SHP77 treated with DMSO at 0.1 percent for 48 hours (cell line): ENCODE measurements around the gene RNPEPL1.
"Not testable (repeated sequence)": the region's sequence is repeated elsewhere in the genome, so short reads cannot be mapped to it uniquely, and the experiment has no call there.

Experiments used
- DNase-seq: peaks from one replicate; lab custom pipeline; 2025; lab: John Stamatoyannopoulos, UW

The RNPEPL1 gene

DNA sequence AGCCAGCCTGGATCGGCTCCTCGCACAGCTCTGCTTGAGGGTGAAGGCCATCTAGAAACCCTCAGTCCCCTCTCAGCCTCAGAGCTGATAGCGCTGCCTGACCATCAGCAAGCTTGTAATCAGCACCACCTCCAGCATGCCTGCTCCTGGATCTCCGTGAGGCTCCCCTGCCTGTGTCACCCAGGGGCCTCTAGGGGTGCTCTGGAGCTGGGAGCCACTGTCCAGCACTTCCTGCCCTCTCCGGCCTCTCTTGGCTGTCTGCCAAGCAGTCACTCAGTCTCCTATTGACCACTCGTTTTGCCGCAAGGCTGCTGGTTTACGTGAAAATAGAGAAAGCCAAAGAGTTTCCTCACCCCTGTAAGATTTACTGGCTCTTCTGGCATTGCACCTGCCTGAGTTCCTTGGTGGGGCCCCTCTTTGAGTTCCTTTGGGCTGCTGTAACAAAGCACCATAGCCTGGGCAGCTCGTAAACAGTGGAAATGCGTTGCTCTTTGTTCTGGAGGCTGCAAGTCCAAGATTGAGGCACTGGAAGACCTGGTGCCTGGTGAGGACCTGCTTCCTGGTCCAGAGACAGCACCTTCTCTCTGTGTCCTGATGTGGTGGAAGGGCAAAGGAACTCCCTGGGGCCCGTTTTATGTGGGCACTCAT, 36.1 kb downstream of the RNPEPL1 start:
- peak; percentile 77 for DNase-seq

DNA sequence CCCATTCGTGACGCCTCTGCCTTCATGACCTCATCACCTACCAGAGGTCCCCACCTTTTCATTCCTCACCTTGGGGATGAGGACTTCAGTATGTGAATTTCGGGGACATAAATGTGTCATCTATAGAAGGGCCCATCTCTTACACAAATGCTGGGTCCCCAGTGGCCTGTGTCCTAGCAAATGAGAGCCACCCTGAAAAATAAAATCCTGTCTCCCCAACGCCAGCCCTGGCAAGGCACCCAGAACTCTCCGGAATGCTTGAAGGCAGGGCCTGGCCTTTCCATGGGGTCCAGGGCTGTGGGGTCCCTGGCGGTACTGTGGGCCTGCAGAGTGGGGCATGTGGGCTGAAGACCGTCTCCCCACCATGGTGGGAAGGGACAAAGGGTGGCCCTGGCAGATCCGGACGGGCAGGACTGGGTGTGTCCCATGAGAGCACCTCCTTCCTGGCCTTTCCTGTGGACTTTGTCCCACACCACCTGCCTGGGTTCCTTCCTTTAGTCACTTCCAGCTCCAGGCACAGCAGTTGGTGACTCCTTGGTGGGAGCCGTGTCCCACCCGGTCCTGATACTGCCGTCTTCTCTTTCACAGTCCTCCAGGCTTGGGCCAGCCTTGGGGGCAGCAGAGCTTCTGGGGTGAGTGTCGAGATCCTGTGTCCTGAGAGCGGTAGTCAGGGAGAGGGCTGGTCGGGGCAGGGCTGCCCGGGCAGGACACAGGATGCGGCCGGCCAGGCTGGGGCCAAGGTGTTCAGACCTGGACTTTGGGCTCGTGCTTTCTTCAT, 36.8 kb downstream of the RNPEPL1 start:
- no peak for DNase-seq

DNA sequence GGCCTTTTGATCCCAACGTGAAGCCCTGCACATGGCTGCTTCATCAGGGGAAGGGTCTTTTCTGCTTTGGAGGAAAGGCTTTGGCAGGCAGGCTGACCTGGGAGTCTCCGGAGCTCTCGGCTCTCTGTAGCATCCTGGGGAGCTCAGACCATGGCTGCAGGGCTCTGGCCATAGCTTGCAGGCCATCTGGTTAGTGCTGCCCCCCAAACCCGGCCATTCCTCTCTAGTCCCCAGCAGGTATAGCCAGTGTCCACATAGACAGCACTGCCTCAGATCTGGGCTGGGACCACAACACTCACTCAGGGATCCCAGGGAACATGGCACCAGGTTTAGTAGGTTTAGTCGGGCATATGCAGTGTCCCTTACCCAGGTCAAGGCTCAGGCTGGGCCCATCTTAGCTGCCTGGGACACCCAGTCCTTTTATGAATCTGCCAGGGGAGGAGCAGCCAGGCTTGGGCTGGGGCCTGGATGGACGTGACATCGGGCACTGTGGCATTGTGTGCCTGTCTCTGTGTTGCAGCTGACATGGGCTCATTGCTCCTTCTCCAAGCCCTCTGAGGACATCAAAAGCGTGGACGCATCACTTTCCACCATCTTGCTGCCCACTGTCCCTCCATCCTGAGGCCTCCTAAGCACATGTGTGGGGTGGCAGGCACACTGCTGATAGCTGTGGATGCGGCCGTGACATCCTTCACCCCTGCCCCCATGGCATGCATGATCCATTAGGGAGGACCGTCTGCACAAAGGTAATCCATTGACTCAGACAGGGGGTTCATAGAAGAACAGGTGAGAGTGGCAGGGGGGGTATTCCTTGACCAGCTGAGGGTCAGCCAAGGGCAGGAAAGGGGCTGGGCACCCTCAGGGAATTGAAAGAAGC, 37.8 kb downstream of the RNPEPL1 start:
- DNase-seq, result no peak

DNA sequence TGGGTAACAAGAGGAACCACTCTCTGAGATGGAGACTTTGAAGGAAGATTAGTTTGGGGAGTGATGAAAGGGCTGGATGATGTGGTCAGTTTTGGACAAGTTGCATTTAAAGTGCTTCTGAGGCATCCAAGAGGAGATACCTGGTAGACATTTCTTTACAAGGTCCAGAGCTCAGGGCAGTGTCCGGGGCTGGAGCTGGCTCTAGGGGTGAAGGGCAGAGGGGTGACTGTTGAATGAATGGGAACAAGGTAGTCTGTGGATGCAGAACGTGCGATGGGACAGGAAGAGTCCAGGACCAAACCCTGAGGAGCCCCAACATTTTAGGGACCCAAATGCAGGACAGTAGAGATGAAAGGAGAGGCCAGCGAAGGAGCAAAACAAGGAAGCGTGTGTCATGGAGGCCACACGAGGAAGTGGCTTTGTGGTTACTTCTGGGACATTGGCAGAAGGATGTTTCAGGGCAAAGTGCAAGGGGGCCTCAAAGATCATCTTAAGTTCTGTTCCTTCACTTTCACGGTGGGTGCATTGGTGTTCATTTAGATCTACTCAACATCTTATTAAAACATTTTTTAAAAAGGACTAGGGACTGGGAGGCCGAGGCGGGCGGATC, 43.4 kb downstream of the RNPEPL1 start:
- no peak for DNase-seq

DNA sequence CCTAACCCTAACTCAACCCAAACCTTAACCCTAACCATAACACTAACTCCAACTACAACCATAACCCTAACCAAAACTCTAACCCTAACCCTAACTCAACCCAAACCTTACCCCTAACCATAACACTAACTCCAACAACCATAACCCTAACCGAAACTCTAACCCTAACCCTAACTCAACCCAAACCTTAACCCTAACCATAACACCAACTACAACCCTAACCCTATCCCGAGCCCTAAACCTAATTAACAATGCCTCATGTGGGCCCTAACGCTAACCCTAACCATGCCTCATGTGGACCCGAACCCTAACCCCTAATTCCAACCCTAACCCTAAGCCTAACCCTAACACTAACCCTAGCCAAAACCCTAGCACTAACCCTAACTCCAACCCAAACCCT, 45.5 kb downstream of the RNPEPL1 start:
- DNase-seq, result no peak

DNA sequence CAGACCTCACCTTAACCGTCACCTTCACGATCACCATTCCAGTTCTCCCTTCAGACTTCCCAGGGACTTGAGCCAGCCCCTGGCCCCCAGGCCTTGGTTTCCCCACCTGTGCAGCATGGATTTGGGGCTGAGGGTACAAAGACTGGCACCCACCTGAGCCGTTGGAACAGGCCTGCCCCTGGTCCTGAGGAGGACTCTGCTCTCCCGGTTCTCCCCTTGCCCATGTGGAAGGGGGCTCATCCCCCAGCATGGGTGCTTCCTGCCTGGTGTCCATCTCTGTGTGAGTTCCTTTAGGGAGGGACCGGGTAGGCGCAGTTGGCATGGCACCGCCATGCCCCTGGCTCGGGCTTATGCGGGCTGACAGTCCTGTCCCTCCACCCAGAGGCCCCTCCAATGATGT, 46.1 kb downstream of the RNPEPL1 start:
- no peak for DNase-seq

DNA sequence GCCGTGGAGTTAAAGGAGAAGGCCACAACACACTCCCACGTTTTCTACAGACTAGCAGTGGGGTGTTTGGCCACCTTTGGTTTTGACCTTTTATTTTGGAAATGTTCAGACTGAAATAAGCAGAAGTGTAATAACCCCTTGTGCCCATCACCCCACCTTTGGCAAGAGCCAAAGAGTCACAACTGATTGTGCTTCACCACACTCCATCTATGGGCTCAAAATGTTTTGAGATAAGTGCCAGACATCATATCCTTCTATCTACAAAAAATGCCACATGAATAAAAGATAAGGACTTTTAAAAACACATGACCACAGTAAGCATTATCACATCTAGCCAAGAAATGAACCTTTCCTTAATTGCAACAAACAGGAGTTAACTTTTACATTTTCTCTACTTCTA, 47.1 kb downstream of the RNPEPL1 start:
- no peak for DNase-seq

DNA sequence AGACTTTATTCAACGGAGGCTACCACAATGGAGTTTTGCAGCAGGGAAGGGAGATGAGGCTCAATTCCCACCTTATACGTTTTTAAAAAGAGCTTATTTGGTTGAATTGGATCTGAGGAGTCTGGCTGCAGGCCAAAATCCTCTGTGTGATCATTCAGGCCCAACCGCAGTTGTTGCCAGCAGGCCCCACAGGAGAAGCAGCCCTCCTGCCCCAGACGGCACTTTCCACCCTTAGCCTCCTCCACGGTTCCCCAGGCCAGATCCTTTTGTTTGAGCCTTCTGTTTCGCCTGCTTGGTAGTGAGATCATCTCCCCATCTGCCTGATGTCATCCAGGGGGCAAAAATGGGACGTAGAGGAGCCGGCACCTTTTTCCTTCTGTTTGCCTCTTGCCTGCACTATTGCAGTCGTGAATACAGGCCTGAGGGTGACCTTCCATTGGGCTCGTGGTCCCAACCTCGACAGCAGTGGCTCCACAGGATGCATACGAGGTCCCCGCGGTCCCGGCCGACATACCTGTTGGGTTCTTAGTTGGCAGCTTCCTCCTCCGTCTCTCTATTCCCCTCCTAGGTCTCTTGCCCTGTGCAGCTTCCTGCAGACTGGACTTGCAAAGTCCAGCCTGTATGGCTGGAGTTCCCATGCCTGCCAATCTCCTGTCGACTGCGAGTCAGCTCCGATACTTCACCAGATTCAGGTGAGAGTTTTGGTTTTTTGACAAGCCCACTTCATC, 47.7 kb downstream of the RNPEPL1 start:
- no peak for DNase-seq

DNA sequence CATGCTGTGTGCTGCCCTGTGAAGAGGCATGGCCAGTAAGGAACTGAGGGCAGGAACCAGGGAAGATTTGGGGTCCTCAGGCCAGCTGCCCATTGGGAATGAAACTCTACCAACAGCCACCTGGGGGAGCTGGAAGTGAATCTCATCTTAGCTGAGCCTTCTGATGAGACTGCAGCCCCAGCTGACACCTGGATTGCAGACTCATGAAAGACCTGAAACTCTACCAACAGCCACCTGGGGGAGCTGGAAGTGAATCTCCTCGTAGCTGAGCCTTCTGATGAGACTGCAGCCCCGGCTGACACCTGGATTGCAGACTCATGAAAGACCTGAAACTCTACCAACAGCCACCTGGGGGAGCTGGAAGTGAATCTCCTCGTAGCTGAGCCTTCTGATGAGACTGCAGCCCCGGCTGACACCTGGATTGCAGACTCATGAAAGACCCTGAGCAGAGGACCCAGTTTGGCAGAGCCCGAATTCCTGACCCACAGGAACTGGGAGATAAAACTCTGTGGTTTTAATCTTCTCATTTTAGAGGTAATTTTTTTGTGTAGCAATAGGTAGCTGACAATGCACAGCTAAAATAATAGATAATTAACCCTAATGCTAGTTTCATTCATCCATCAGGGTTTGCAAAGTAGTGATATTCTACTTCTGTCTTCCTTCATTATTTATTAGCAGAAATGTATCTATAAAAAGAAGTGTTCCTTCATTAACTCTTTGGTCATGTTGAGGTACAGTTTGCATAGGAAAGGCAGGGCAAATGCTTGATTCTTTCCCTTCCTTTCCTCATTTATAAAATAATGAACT, 48.8 kb downstream of the RNPEPL1 start:
- DNase-seq, result not testable (repeated sequence)

DNA sequence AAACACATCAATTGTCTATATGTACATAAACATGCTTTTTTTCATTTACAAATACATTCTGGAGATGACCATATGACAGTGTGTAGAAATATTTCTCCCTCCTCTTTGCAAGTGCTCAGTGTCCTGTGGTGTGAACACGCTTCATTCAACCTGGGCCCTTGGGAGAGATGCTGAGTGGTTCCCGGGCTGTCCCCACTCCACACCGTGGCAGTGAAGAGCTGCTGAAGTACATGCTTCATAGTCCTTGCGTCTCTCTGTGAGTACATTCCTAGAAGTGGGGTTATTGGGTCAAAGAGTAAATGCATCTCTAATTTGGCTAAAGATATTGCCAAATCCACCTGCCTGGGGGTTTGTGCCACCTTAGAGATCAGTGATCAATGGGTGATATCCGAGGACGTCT, 50.5 kb downstream of the RNPEPL1 start:
- DNase-seq, result no peak

GRCh38 chr2:240619506-240620148, 51.3 kb downstream of the RNPEPL1 start:
- no peak for DNase-seq

DNA sequence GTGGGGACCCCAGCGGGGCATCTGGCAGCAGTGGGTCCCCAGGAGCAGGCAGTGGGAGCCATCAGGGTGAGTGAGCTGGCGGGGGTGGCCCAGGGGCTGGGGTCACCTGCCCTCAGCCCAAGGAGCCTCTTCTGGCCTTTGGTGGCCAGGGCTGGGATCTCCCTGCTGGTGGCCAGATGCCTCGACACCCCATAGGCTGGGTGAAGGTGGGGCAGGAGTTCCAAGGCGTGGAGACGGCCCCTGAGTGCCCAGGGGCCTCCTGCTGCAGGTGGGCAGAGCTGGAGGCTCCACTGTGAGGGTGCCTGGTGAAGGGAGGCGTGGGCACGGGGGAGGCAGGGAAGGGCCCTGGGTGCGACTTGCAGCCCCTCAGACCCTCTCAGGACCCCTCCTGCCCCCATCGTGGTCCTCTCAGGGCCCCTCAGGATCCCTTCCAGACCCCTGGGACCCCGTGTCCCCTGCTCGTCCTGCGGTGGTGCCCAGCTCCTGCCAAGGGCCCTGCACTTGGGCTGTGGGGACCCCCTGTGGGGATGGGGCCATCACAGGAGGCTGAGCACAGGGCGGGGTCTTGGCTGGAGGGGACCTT, 52.0 kb downstream of the RNPEPL1 start:
- no peak for DNase-seq

- DNase-seq, result no peak
These were observed 52.6 kb downstream of the RNPEPL1 start for GRCh38 chr2:240620859-240621258.

DNA sequence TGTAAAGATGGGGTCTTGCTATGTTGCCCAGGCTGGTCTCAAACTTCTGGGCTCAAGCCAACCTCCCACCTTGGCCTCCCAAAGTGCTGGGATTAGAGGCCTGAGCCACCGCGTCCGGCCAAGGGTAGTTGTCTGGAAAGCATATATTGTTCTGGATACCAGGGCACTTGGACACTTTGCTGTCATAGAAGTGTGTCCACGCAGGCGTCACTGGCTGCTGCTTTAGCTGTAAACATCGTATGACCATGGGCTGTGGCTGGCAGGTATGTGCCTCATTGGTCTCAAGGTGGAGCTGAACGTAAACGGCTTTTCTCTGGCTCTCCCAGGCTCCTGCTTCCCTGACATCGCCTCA, 53.8 kb downstream of the RNPEPL1 start:
- DNase-seq, result no peak

GRCh38 chr2:240622531-240623235, 54.4 kb downstream of the RNPEPL1 start:
- DNase-seq, result peak; percentile 23

DNA sequence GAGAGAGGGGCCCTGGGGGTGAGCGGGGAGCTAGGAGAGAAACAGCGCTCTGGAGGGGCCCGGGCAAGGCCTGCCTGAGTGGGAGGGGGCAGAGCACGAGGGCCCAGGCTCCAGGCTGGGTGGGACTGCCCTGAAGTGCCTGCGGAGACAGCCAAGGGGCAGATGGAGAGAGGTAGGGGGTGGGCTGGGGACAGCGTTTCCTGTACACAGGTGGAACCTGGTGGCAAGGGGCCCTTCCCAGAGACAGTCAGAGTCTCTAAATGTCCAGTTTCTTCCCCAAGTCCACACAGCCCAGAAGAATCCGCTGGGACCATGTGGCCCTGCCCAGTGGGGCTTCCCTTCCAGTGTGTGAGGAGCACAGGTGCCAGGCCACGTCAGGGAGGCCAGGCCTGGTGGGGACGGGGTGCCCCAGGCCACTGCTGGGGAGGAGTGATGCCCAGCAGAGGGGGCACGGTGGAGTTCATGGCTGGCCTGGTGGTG, 55.3 kb downstream of the RNPEPL1 start:
- DNase-seq, result no peak

- no peak for DNase-seq
These were observed 56.0 kb downstream of the RNPEPL1 start for GRCh38 chr2:240624011-240624949.
